CD4-positive, alpha-beta T cell treated with Interleukin-15 for 1 hour (primary cell): Measurements from ENCODE around the gene MTHFR.

Source experiments
- DNase-seq: peaks from one replicate; pipeline ENCODE4 v3.0.0-alpha.2; 2020

MTHFR gene

DNA sequence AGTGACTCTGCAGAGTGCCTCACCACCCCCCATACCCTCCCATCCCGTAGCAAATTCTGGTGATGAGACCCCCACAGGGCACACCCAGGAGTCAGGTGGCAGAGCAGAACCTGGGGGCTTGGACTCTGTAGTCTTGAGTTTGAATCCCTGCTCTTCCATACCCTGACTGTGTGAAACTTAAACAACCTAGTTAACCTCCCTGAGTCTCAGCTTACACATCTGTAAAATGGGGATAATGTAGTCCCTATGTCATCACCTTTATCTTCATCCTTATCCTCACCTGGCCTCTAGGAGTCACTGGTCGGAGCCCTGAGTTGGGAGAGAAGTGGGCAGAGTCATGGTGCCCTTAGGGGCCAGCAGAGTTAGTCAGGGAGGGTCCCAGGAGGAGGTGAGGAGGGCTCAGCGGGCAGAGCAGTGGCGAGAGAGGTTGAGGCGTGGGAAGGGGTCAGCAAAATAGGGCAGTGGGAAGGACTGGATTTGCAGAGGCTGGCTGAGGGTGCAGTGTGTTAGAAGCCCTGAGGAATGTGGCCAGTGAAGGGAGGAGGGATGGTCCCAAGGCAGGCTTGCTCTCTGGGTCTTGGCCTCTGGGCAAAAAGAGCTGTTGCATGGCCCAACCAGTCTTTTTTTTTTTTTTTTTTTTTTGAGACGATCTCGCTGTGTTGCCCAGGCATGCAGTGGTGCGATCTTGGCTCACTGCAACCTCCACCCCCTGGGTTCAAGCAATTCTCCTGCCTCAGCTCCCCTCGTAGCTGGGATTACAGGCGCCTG is 25.2 kb downstream of the MTHFR start:
- DNase-seq: no peak

DNA sequence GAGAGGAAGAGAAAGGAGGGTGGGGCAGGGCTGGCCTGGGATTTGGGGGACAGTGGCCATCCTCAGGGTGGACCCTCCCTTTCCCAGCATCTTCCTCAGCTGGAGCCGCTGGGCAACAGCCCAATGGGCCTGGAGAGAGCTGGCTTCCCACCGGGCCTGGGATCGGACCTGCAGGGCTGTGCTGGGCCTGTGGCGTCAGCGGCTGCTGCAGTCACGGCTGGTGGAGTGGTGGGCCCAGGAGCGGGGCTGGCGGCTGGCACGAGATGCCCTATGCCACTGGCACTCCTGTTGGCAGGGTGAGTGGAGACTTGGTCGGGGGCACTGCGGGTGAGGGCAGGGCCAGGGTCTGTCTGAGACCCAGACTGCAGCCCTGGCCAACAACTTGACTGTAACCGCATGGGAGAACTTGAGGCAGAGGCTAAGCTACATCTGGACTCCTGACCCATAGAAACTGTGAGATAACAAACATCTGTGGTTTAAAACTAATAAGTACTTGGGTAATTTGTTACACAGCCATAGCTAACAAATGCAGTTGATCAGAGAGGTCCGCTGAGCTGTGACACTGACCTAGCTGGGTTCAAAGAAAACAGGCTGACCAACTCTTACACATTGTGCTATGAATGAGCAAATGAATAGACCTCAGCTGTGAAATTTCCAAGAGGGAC is 25.9 kb downstream of the MTHFR start:
- DNase-seq: no peak

DNA sequence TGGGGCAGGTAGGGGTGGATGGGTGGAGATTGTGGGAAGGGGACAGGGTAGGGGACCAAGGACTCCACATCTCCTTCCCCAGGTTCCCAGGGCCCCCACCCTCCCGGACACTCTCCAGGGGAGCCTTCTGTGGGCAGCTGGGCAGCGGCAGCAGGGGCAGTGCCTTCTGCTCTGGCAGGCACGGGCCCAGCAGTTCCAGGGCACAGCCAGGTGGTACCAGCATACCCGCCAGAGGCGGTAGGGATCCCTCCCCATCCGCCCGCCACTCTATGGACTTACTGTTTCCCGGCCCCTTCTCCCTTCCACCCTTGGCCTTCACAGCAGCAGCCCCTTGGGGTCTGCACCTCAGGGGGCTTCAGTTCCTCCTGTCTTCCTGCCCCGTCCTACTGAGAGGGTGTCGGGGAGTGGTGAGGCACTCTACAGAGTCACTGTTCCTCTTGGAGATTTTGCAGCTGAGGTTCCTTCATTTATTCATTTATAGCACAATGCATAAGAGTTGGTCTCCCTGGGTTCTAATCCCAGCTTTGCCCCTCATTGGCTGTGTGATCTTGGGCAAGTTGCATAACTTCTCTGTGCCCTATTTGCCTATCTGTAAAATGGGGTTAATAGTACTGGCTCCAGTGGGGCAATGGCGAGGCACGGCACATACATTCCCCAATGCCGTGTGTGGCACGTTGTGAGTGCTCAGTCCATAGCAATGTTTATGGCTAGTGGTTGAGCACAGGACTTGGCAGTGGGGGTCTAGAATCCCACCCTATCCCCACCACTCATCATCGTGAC is 26.7 kb downstream of the MTHFR start:
- no peak for DNase-seq

DNA sequence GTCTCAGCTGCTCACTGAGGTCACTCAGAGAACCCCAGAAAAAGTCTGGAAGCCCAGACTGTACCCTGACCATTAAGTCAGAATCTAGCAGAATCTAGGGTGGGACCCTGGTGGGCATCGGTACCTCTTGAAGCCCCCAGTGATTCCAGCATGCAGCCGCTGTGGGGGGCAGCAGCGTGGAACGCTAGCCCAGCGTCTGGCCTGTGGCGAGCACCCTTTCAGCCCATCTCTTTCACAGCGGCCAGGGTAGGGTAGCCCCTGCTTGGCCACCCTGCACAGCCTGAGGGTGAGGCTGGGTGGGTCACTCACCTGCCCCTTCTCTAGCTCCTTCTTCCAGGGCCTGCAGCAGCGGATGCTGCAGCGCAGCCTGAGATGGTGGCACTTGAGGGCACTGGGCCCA is 27.4 kb downstream of the MTHFR start:
- DNase-seq: no peak

DNA sequence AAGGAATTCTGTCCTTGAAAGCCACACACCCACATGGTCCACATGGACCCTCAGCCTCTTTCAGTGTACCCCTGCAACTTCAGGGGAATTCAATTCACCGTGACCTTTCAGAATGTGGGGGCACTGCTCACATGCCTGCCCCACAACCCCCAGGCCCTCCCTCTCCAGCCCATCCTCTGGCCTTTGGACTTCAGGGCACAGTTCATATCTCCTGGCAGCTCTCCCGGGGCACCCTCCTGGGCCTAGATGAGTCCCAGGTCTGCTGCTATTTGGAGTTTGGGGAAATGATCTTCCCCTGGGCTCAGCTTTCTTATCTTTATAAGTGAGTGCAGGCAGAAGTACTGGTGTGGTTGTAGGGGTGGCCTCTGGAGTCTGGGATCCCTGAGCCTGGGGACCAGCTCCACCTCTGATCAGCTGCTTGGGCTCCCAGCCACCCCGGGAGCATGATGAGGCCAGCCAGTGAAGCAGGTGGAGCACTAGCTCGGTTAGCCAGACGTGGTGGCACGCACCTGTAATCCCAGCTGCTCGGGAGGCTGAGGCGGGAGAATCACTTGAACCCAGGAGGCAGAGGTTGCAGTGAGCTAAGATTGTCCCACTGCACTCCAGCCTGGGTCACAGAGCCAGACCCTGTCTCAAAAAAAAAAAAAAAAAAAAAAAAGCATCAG is 28.0 kb downstream of the MTHFR start:
- DNase-seq: no peak

DNA sequence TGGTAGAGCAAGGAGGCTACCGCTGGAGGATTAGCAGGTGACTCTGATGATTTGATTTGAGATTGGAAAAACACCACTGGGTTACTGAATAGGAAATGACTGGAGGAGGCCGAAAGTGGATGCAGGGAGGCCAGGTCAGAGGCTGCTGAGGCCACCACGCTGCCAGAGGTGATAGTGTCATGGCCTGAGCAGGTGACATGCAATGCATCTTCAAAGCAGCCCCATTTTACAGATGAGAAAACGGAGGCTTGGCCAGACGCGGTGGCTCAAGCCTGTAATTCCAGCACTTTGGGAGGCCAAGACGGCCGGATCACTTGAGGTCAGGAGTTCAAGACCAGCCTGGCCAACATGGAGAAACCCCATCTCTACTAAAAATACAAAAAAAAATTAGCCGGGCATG is 31.0 kb downstream of the MTHFR start:
- DNase-seq: no peak

DNA sequence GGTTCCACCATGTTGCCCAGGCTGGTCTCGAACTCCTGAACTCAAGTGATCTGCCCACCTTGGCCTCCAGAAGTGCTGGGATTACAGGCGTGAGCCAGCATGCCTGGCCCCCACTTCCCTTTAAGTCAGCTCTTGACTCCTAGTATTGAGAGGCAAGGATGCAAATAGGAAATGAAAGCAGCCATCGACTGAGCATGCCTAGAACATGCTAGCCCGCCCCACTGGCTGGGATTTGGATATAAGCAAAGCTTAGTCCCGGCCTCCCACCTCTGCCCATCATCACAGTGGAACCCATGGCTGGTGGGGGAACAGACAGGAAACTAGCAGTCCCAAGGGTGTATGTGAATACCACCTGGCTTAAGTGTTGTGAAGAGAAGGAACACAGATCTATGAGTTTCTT is 33.3 kb downstream of the MTHFR start:
- no peak for DNase-seq

DNA sequence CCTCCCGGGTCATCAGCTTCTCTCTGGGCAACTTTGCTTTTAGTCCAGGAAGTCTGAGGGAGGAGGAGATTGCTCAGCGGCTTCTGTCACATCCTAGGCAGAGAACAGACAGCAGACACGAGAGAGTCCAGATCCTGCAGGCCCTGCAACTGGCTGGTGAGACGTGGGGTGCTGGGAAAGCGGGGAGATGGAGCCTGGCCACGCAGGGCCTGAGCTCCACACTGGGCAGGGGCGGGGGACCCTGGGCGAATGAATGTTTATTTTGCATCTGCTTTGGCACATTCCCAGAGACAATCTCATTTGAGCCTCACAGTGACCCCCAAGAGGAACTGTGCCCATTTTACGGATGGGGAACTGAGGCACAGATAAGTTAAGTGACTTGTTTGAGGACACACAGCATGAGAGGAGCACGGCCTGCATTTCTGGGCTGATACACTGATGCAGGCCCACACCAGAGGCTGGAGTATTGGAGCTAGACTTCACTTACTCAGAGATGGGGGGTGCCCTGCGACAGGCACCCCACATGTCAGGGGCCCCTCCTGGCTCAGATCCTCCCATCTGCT is 34.2 kb downstream of the MTHFR start:
- no peak for DNase-seq

DNA sequence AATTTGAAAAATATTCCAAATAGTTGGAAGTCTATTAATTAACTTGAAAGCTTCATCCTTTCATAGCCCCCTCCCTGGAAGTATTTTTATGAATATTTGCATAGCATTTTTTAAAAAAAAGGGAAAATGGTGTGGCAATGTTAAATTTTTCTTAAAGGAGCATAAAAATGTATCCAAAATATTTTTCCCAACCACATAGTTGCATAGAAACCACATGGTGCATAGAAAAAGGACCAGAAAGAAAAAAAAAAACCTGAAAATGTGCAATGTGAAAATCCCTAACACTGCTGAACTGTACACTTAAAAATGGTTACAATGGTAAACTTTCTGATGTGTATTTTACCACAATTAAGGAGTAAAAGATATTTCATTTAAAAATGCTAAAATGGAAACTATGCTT is 35.8 kb downstream of the MTHFR start:
- DNase-seq: no peak

DNA sequence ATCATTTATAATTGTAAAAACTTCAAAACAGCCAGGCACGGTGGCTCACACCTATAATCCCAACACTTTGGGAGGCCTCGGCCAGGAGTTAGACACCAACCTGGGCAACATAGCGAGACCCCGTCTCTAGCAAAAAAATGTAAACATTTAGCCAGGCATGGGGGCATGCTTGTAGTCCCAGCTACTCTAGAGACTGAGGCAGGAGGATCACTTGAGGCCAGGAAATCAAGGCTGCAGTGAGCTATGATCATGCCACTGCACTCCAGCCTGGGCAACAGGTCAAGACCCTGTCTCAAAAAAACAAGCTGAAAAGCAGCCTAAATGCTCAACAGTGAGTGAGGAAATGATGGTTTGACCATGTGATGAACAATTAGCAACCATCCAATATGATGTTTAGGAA is 36.5 kb downstream of the MTHFR start:
- no peak for DNase-seq

DNA sequence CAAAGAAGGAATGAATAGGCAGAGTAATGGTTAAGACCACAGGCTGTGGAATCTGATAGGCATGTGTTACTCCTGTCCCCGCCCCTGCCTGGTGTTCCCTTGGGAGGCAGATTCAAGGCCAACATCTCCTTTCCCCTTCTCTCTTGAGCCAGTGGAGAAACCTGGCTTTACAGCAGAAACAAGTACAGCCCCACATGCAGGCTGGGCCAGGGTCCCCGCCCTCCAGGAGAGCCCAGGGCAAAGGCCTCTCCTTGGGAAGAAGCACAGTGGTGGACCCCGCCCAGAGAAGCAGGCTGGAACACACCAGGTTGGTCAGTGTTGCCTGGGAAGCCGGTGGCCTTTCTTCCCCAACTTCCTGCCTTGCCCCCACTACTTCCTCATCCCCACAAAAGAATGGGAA is 36.9 kb downstream of the MTHFR start:
- DNase-seq: no peak

DNA sequence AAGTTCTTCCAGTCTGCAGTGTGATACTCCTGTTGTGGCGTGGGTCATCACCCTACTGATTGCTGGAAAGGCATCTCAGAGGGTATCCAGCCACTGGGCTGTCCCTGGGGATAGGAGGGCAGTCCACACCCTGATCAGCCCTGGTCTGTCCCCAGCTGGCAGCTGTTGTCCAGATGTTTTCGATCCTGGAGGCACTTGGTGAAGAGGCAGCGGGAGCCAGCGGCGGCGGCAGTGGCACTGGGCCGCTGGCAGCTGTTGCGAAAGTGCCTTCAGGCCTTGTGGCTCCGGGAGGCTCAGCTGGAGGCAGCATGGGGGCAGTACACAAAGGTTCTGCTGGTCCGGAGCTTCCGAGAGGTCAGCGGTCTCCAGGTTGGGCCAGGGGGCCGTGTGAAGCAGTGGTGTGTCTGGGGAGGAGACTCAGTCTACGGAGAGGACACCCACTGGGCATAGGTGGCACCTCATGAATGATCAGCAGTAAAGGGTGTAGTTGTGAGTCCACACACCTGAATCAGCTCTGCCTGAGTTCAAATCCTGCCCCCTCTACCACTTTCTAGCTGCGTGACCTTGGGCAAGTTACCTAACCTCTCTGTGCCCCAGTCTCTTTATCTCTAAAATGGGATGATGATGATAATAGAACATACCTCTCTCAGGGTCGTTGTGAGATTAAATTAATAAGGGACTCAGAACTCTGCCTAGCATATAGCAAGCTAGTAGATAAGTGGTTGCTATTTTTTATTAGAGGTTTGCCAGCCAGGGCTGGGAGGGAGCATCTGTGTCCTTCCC is 37.7 kb downstream of the MTHFR start:
- DNase-seq: no peak

DNA sequence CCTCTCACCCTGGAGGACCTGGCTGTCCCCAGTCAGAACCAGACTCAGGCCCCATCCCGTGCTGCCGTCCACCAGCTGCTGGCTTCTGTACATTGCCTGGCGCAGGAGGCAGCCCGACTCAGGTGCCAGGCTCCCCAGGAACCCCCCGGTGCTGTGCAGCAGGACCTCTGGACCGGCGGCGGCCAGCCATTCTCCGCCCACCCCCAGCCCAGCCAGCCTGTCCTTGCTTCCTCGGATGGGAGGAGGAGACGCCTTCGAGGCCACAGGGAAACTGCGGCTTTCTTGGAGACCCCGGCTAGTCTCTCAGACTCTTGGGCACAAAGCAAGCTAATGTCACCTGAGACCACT is 39.4 kb downstream of the MTHFR start:
- no peak for DNase-seq

DNA sequence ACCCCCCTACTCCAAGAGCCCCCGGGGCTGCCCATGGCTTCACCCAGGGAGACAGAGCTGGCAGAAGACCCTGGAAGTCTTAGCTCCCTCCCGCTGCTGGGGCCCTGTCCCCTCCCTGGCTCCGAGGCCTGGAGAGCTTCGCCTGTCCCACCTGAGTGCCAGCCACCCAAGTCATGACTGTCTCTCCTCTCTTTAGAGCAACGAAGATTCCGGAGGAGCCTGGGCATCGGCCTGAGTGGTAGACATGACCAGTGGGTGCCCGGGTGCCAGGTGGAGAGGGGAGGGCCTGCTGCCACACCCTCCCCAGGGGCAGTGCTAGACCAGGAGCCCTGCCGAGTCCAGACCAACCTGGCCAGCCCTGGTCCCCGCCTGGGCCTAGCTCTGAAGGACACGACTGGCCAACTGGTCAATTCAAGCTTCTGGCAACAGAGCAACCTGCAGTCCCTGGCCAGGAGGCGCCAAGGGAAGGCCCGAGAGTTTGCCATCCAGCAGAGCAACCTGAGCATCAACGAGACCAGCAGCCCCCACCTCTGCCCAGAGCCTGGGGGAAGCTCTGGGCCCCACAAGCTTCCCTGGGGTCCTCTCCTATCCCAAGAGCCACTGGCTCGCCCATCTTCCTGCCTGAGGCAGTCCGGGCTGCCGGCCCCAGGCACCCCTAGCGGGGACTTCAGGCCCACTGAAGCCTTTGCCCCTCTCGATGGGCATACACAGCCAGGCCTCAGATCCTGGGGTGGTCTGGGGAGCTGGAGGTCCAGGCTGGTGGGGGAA is 39.9 kb downstream of the MTHFR start:
- no peak for DNase-seq

DNA sequence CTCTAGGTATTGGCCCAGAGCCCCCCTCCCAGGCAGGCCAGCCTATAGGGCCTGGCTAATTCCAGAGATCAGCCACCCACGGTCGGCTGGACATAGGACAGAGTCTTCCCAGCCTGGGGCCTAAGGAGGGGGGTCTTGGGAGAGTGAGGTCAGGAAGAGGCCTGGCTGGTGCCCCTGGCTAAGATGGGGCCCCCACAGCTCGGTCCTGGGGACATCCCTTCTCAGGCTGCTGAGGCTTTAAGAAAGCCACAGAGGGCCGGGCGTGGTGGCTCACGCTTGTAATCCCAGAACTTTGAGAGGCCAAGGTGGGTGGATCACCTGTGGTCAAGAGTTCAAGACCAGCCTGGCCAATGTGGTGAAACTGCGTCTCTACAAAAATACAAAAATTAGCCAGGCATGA is 41.2 kb downstream of the MTHFR start:
- DNase-seq: no peak

DNA sequence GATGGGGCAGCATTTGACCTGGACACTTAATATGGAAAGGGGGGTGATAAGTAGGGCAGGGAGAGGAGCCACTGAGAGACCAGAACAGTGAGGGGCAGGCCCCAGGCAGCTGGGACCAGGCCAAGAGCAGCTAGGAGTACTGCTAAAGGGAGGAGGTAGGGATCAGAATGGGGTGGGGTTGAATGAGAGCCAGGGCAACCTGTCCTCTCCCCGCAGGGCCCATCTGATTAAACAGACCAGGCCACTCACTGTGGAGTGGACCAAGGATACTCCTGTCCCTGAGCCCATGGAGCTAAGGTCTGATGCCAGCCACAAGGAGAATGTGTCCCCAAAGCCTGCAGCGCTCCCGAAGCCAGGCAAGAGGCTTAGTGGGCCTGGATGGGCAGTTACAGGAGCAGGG is 41.6 kb downstream of the MTHFR start:
- no peak for DNase-seq

DNA sequence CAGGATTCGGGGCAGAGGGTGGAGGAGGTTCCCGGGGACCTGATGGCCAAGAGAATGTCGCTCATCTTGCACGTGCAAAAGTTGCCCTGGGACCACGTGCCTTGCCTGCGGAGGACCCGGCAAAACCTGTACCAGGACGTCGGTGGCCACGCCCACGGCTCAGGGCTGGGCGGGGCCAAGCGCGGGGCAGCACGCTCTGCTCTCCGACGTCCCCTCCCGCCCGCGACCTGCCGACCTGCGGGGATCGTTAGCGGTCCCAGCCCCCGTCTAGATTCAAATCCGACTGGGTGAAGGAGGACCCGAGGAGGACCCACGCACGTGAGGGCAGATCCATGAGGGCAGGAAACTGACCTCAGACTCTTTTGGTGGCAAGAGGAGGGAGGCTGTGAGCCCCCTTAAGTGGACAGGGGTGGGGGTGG is 43.8 kb downstream of the MTHFR start, which contains the start of gene C1orf167:
Gene C1orf167, plus strand, starts transcription at position 206 of the 419 bp plus-strand sequence. CDS start 2,208 bp downstream, outside the sequence.
- no peak for DNase-seq

DNA sequence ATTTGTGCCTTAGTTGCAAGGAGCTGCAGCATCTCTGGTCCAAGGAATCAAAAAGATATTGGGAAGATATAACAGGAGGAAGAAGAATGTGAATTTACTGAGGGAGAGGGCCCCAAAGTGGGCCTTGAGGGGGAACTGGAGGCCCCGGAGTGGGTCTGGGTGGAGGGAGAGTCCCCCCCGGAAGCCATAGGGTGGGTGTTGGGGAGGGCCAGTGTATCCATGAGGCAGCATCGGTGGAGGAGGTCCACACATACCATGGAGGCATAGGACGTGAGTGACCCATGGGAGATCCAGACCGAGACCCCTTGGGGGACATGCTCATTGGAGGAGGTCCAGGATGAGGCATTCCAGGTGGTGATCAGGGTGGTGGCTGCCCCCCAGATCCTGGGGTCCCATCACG is 44.5 kb downstream of the MTHFR start:
- no peak for DNase-seq

DNA sequence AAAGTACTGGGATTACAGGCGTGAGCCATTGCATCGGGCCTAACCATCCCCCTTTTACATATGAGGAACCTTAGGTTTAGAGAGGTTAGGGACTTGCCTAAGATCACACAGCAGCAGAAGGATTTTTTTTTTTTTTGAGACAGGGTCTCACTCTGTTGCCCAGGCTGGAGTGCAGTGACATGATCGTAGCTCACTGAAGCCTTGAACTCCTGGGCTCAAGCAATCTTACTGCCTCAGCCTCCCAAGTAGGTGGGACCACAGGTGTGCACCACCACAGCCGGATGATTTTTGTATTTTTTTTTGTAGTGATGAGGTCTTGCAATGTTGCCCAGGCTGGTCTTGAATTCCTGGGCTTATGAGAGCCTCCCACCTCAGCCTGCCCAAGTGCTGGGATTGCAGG is 46.0 kb downstream of the MTHFR start:
- no peak for DNase-seq

DNA sequence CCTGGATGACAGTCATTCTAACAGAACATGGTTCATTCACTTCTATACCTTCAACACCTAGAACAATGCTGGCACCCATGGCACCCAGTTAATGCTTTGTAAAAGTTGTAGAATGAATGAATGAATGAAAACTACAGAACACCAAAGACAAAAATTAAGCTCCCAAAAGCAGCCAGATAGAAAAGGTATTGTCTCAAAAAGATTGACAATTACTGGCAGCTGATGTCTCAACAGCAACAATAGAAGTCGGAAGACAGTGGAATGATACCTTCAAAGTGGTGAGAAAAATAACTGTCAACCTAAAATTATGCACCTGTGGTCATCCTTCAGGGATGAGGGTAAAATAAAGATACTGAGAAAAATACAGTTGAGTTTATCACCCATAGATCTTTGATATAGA is 48.7 kb downstream of the MTHFR start:
- DNase-seq: no peak

DNA sequence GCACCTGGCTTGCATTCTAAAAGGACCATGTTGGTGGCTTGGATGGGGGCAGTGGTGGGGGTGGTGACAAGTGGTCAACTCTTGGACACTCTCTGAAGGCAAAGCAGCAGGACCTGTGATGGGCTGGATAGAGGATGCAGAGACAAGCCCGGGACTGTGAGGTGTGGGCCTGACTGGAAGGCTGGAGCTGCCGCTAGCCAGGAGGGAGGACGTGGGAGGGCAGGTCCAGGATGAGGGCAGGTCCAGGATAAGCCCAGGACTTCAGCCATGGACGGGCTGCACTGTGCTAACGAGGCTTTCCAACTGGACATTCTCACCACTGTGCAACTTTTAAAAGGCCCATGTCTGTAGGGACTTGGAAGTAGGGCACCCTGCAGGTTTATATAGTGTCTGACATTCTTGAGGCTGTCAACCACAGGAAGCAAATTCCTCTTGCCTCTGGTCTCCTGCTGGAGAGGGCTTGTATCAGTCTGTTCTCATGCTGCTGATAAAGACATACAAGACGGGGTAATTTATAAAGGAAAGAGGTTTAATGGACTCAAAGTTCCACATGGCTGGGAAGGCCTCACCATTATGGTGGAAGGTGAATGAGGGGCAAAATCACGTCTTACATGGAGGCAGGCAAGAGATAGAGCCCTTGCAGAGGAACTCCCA is 52.1 kb downstream of the MTHFR start:
- DNase-seq: no peak
